Activated T-helper 2 cell treated with anti-CD3 and anti-CD28 coated beads, Interferon-gamma antibody, Interleukin-2, Interleukin-4, amounts not matched to agents 10 μg/mL and 5 μg/mL and 100 μg/mL, durations not matched to agents 14 hours and 24 hours and 36 hours (primary cell): ENCODE measurements around the gene EMCN. TPM values are rescaled to one million over a fixed set of nuclear protein-coding genes. Genes with fewer than 3 reads are reported as not detected.
"Not testable (repeated sequence)": the region's sequence is repeated elsewhere in the genome, so short reads cannot be mapped to it uniquely, and the experiment has no call there.

Experiments used
- DNase-seq: peaks from one replicate; pipeline ENCODE4 v3.0.0; 2021; ENCODE audit warnings: low spot score
- H3K27ac Mint-ChIP-seq: one replicate; pipeline ENCODE4 v1.8.0; 2021; ENCODE audit warnings: mixed read lengths
- H3K27me3 Mint-ChIP-seq: one replicate; pipeline ENCODE4 v1.8.0; 2021; ENCODE audit warnings: low read depth, mixed read lengths
- H3K36me3 Mint-ChIP-seq: one replicate; pipeline ENCODE4 v1.8.0; 2021; ENCODE audit warnings: low read depth, mixed read lengths
- H3K4me1 Mint-ChIP-seq: one replicate; pipeline ENCODE4 v1.8.0; 2021; ENCODE audit warnings: low read depth, mixed read lengths
- H3K4me3 Mint-ChIP-seq: one replicate; pipeline ENCODE4 v1.8.0; 2021; ENCODE audit warnings: low read depth, mild to moderate bottlenecking, moderate library complexity, mixed read lengths
- H3K9me3 Mint-ChIP-seq: one replicate; pipeline ENCODE4 v1.8.0; 2021; ENCODE audit warnings: mixed read lengths
- intact Hi-C: fragments of 100-400 bp; cut with micrococcal nuclease; formaldehyde crosslinking; loops from one replicate; pipeline ENCODE4 v1.15.1; 2023
- total RNA-seq: library from RNA; stranded (reverse); gene quantifications from 2 replicates; pipeline ENCODE4 v1.2.3, GENCODE V29; 2022

EMCN gene
- total RNA-seq, 1 donor from 2014 or later = not detected

GRCh38 chr4:100417565-100417964 lies 100.3 kb downstream of the EMCN start:
- Mint-ChIP-seq H3K9me3 (no peaks in the 10 kb centered on the region), H3K4me1 (no peaks in the 10 kb centered on the region), H3K36me3 (no peaks in the 10 kb centered on the region), H3K4me3 (no peak overlapping the region), H3K27me3 (peaks cover 4% of the 10 kb centered on the region), H3K27ac (no peak overlapping the region)
- no peak for DNase-seq
- intact Hi-C loops = no loop called here

- no peaks in the 10 kb centered on the region for H3K36me3 Mint-ChIP-seq
- no peak for DNase-seq
- H3K4me1 Mint-ChIP-seq = no peaks in the 10 kb centered on the region
- peaks cover 4% of the 10 kb centered on the region for H3K27me3 Mint-ChIP-seq
- intact Hi-C loops = no loop called here
- no peaks in the 10 kb centered on the region for H3K9me3 Mint-ChIP-seq
- no peak overlapping the region for H3K27ac Mint-ChIP-seq
- H3K4me3 Mint-ChIP-seq = no peak overlapping the region
These were observed 103.6 kb downstream of the EMCN start for GRCh38 chr4:100414016-100414790.

- H3K4me3 Mint-ChIP-seq = no peak overlapping the region
- H3K27me3 Mint-ChIP-seq = peaks cover 13% of the 10 kb centered on the region
- H3K36me3 Mint-ChIP-seq = no peaks in the 10 kb centered on the region
- no peak overlapping the region for H3K27ac Mint-ChIP-seq
- peaks cover 2% of the 10 kb centered on the region for H3K4me1 Mint-ChIP-seq
- H3K9me3 Mint-ChIP-seq = no peaks in the 10 kb centered on the region
- intact Hi-C loops = loop anchor here (10.0 kb wide), 1 partner anchor 297 kb away; no protein-coding TSS in a partner anchor
- no peak for DNase-seq
These were observed 126.0 kb downstream of the EMCN start for GRCh38 chr4:100391863-100392262.

GRCh38 chr4:100391086-100391485 lies 126.7 kb downstream of the EMCN start:
- intact Hi-C loops = loop anchor here (10.0 kb wide), 1 partner anchor 296 kb away; no protein-coding TSS in a partner anchor
- H3K9me3 Mint-ChIP-seq = no peaks in the 10 kb centered on the region
- H3K4me3 Mint-ChIP-seq = no peak overlapping the region
- no peak overlapping the region for H3K27ac Mint-ChIP-seq
- no peak for DNase-seq
- H3K4me1 Mint-ChIP-seq = peaks cover 2% of the 10 kb centered on the region
- no peaks in the 10 kb centered on the region for H3K36me3 Mint-ChIP-seq
- H3K27me3 Mint-ChIP-seq = peaks cover 13% of the 10 kb centered on the region

- H3K9me3 Mint-ChIP-seq = no peaks in the 10 kb centered on the region
- H3K27me3 Mint-ChIP-seq = peaks cover 5% of the 10 kb centered on the region
- no peaks in the 10 kb centered on the region for H3K4me1 Mint-ChIP-seq
- no peak for DNase-seq
- no peak overlapping the region for H3K4me3 Mint-ChIP-seq
- intact Hi-C loops = no loop called here
- no peak overlapping the region for H3K27ac Mint-ChIP-seq
- H3K36me3 Mint-ChIP-seq = no peaks in the 10 kb centered on the region
These were observed 131.6 kb downstream of the EMCN start for GRCh38 chr4:100386270-100386669.

- H3K4me1 Mint-ChIP-seq, DNase-seq, intact Hi-C loops, H3K27me3 Mint-ChIP-seq, H3K9me3 Mint-ChIP-seq, H3K36me3 Mint-ChIP-seq, H3K4me3 Mint-ChIP-seq, H3K27ac Mint-ChIP-seq: not testable (repeated sequence)
These were observed 137.4 kb downstream of the EMCN start for GRCh38 chr4:100380401-100380800.

GRCh38 chr4:100379583-100380105 lies 138.2 kb downstream of the EMCN start:
- H3K27ac Mint-ChIP-seq = no peak overlapping the region
- no peak for DNase-seq
- no peaks in the 10 kb centered on the region for H3K9me3 Mint-ChIP-seq
- H3K4me3 Mint-ChIP-seq = no peak overlapping the region
- H3K27me3 Mint-ChIP-seq = peaks cover 2% of the 10 kb centered on the region
- no peaks in the 10 kb centered on the region for H3K36me3 Mint-ChIP-seq
- intact Hi-C loops = no loop called here
- H3K4me1 Mint-ChIP-seq = no peaks in the 10 kb centered on the region

GRCh38 chr4:100372432-100372831 lies 145.4 kb downstream of the EMCN start:
- Mint-ChIP-seq H3K9me3 (no peaks in the 10 kb centered on the region), H3K27ac (no peak overlapping the region), H3K4me1 (no peaks in the 10 kb centered on the region), H3K4me3 (no peak overlapping the region), H3K36me3 (no peaks in the 10 kb centered on the region), H3K27me3 (peaks cover 1% of the 10 kb centered on the region)
- DNase-seq = no peak
- intact Hi-C loops = no loop called here

GRCh38 chr4:100369871-100370270 lies 148.0 kb downstream of the EMCN start:
- H3K4me3 Mint-ChIP-seq = no peak overlapping the region
- DNase-seq = no peak
- no peaks in the 10 kb centered on the region for H3K9me3 Mint-ChIP-seq
- H3K27me3 Mint-ChIP-seq = peaks cover 1% of the 10 kb centered on the region
- intact Hi-C loops = no loop called here
- H3K36me3 Mint-ChIP-seq = no peaks in the 10 kb centered on the region
- H3K27ac Mint-ChIP-seq = no peak overlapping the region
- H3K4me1 Mint-ChIP-seq = no peaks in the 10 kb centered on the region

- DNase-seq = no peak
- Mint-ChIP-seq H3K9me3 (no peaks in the 10 kb centered on the region), H3K27ac (no peak overlapping the region), H3K4me1 (no peaks in the 10 kb centered on the region), H3K27me3 (peaks cover 1% of the 10 kb centered on the region), H3K4me3 (no peak overlapping the region), H3K36me3 (no peaks in the 10 kb centered on the region)
- intact Hi-C loops = no loop called here
These were observed 150.4 kb downstream of the EMCN start for GRCh38 chr4:100367451-100367850.

GRCh38 chr4:100366213-100366612 lies 151.6 kb downstream of the EMCN start:
- Mint-ChIP-seq H3K36me3 (no peaks in the 10 kb centered on the region), H3K27ac (no peak overlapping the region), H3K4me1 (no peaks in the 10 kb centered on the region), H3K9me3 (no peaks in the 10 kb centered on the region), H3K4me3 (no peak overlapping the region), H3K27me3 (peaks cover 1% of the 10 kb centered on the region)
- no peak for DNase-seq
- intact Hi-C loops = no loop called here

- no peak for DNase-seq
- H3K27me3 Mint-ChIP-seq = peaks cover 2% of the 10 kb centered on the region
- H3K27ac Mint-ChIP-seq = no peak overlapping the region
- no peaks in the 10 kb centered on the region for H3K4me1 Mint-ChIP-seq
- no peaks in the 10 kb centered on the region for H3K9me3 Mint-ChIP-seq
- intact Hi-C loops = no loop called here
- no peak overlapping the region for H3K4me3 Mint-ChIP-seq
- no peaks in the 10 kb centered on the region for H3K36me3 Mint-ChIP-seq
These were observed 155.5 kb downstream of the EMCN start for GRCh38 chr4:100362366-100362765.

- Mint-ChIP-seq H3K4me3 (no peak overlapping the region), H3K9me3 (no peaks in the 10 kb centered on the region), H3K36me3 (no peaks in the 10 kb centered on the region), H3K4me1 (no peaks in the 10 kb centered on the region), H3K27ac (no peak overlapping the region), H3K27me3 (peaks cover 2% of the 10 kb centered on the region)
- intact Hi-C loops = no loop called here
- DNase-seq = no peak
These were observed 156.5 kb downstream of the EMCN start for GRCh38 chr4:100361336-100361735.
